HS-5 (cell line): ENCODE measurements around the gene MAGT1.
"Not testable (repeated sequence)": the region's sequence is repeated elsewhere in the genome, so short reads cannot be mapped to it uniquely, and the experiment has no call there.

Source experiments
- DNase-seq: peaks from one replicate; pipeline ENCODE4 v3.0.0-alpha.2; 2012; ENCODE audit warnings: low read depth

The MAGT1 gene

DNA sequence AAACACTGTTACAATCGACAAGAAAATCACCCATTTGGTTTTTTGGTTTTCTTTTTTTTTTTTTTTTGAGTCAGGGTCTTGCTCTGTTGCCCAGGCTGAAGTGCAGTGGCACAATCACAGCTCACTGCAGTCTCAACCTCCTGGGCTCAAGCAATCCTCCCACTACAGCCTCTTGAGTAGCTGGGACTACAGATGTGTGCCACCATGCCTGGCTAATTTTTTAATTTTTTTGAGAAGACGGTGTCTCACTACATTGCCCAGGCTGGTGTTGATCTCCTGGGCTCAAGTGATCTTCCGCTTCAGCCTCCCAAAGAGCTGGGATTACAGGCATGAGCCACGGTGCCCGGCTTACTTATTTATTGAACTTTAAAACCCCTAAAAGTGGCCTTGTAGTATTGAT, 63.7 kb downstream of the MAGT1 start:
- DNase-seq = not testable (repeated sequence)

DNA sequence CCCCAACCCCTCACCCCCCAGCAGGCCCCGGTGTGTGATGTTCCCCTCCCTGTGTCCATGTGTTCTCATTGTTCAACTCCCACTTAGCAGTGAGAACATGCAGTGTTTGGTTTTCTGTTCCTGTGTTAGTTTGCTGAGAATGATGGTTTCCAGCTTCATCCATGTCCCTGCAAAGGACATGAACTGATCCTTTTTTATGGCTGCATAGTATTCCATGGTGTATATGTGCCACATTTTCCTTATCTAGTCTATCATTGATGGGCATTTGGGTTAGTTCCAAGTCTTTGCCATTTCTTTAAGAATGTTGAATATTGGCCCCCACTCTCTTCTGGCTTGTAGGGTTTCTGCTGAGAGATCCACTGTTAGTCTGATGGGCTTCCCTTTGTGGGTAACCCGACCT, 73.2 kb downstream of the MAGT1 start:
- not testable (repeated sequence) for DNase-seq

DNA sequence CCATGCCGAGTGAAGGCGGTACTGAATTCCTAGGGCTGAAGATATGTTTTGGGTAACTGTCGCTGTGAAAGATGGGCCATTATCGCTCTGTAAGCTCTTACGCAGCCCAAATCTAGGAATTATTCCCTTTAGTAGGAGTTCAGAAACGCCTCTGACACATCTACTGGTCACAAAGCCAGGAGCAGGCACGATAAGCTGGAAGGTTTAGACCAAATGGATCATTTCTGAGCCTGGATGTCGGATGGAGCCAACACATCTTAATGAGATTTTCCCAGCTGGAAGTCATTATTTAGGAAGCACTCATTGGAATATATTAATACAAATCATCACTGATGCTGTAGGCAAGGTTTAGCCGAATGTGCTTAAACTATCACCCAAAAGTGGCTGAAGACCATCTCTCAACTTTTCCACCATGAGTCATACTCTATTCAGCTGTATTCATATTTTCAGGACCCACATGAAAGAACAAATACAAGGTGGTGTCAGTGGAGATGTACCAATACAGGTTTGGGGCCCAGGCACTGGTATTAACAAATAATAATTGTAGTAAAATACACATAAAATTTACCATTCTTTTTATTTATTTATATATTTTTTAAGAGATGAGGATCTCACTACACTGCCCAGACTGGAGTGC, 75.0 kb downstream of the MAGT1 start:
- DNase-seq = no peak

DNA sequence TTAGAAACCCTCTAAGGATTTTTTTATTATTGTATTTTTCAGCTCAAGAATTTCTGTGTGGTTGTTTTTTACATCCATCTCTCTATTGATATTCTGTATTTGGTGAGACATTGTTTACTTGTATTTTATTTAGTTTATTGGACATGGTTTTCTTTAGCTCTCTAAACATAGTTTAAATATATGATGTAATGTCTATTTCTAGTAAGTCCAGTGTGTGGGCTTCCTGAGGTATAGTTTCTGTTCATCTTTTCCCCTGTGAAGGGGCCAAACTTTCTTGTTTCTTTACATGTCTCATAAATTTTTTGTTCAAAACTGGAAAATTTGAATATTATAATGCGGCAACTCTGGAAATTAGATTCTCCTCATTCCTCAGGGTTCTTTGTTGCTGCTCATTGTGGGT, 81.0 kb downstream of the MAGT1 start:
- no peak for DNase-seq

DNA sequence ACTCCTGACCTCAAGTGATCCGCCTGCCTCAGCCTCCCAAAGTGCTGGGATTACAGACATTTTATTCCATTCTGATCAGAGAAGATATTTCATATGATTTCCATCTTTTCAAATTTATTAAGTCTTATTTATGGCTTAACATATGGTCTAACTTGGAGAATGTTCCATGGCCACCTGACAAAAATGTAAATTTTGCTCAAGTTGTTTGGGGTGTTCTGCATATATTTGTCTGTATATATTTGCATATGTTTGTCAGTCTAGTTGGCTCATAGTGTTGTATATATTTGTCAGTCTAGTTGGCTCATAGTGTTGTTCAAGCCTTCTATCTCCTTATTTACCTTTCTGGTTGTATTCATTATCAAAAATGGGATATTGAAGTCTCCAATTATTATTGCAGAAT, 93.0 kb downstream of the MAGT1 start:
- no peak for DNase-seq

- DNase-seq = no peak
Observed at GRCh38 chrX:77795124-77795523, 100.1 kb downstream of the MAGT1 start.

- DNase-seq = no peak
Observed at GRCh38 chrX:77793946-77794345, 101.3 kb downstream of the MAGT1 start.

GRCh38 chrX:77788050-77788449, 107.2 kb downstream of the MAGT1 start:
- no peak for DNase-seq

GRCh38 chrX:77786365-77786680, 108.9 kb downstream of the MAGT1 start:
- DNase-seq = no peak

- DNase-seq = peak; percentile 33
Observed at GRCh38 chrX:77785486-77786364, 109.5 kb downstream of the MAGT1 start, which contains the start of gene ATRX. Gene ATRX (minus strand): TSS chrX:77786216. CDS start chrX:77786001, 215 bp downstream.

DNA sequence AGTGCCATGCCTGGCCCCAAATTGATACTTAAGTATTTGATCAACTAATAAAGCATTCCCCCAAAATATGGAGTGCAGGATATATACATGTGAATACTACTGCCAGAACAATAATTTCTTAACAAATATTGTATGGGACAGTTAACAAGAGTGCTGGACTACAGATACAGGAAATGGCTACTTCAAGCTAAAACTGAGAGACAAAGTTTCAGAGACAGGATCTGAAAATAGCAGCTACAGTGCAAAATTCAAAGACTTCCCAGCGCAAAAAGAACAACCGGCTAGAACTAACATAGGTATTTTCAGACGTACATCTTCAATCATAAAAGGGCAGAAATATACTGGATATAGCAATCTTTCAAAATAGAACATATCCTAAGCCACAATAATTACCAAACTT, 115.5 kb downstream of the MAGT1 start:
- DNase-seq = no peak

- no peak for DNase-seq
Observed at GRCh38 chrX:77776659-77777058, 118.6 kb downstream of the MAGT1 start.
